Activated T-cell treated with anti-CD3 and anti-CD28 coated beads for 24 hours (primary cell): Measurements from ENCODE around the gene ADAM10.

Experiments used
- DNase-seq: peaks from one replicate; pipeline ENCODE4 v3.0.0-alpha.2; 2020; ENCODE audit warnings: low read depth

ADAM10 gene

DNA sequence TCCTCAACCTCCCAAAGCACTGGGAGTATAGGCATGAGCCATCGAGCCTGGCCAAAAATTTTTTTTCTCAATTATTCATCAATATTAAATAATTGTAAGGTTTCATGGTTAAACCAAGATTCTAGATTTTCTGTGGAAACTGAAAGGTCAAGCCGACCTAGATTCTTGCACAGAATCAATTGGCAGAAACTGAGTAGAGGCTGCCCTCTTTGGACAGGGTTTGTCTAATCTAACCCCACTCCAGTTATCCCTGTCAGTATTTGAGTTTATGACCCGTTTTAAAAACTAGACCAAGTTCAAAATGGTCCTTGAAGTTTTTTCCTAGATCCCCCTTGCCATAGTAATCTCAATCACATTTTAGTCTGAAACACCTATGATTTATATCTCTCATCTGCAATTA, 8.6 kb upstream of the ADAM10 start:
- DNase-seq, result no peak

- DNase-seq, result no peak
Observed at GRCh38 chr15:58755956-58756355, 6.4 kb upstream of the ADAM10 start.

- DNase-seq, result no peak
Observed at GRCh38 chr15:58755350-58755749, 5.8 kb upstream of the ADAM10 start.

DNA sequence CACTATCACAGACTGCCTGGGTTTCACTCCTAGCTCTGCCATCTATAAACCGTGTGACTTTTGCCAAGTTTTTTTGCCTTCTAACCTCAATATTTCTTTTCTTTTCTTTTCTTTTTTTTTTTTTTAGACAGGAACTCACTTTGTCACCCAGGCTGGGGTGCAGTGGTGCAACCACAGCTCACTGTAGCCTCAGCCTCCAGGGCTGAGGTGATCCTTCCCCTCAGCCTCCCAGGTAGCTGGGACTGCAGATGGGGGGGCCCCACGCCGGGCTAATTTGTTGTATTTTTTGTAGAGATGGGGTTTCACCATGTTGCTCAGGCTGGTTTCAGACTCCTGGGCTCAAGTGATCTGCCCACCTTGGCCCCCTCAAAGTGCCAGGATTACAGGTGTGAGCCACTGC, 3.2 kb upstream of the ADAM10 start:
- DNase-seq, result no peak

GRCh38 chr15:58748852-58749531, 515 bp downstream of the ADAM10 start:
- DNase-seq, result no peak

GRCh38 chr15:58748040-58748851, 1.3 kb downstream of the ADAM10 start:
- no peak for DNase-seq

GRCh38 chr15:58746174-58746573, 3.3 kb downstream of the ADAM10 start:
- DNase-seq, result no peak

- no peak for DNase-seq
Observed at GRCh38 chr15:58742819-58743502, 6.5 kb downstream of the ADAM10 start.

- no peak for DNase-seq
Observed at GRCh38 chr15:58742022-58742813, 7.3 kb downstream of the ADAM10 start.

DNA sequence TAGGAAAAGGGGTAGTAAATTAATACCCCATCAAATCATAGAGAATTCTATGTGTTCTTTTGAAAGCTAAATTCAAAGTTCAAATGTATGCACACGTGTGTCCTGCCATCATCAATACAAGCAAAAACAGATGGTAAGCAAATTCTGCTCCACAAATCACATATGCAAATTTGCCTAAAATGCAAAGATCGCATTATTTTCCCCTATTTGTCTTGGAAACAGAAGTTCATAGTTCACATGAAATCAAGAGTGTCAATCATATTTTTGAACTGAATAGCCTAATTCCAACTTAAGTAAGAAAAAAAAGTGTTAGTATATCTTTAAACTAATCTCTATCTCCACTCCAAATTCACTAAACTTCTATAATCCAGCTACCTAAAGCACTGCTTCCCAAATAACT, 8.5 kb downstream of the ADAM10 start:
- DNase-seq, result no peak

DNA sequence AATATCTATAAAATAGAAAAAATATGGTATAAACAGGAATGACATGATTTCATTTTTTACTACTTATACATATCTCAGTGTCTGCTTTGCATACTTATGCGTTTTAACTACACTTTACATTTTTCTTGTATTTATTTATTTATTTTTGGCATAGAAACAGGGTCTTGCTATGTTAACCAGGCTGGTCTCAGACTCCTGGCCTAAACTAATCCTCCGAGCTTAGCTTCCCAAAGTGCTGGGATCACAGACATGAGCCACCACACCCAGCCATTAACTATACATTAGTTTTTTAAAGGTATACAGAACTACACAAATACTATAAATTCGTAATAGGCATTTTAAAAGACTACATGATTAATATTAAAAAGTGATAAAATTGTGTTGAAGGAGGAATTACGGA, 9.1 kb downstream of the ADAM10 start:
- DNase-seq, result no peak

DNA sequence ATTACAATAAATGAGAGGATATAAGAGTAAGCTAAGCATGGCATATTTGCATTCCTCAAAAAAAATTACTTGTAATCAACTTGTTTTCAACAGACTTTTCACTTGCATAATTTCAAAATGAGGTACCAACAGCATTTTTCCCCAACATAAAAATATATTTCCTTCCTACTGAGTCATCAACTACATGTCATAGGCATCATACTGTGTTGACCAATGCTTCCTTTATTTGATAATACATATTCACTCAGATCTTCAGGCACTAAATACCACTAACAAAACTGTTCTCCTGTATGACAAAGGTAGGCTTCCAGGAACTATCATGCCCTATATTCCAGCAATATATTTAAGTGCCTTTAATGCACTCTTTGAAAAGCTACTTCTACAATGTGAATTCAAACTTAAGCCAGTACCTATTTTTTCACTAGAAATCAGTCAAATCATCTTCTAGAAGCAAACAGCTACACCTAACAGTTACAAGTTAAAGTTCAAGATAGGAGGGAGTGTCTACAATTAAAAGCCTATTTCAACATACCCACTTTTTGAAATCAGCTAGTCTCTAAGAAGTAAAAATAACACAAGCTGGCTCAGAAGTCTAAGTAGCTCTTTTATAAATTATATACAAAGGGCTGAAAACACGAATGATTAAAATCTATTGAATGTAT, 11.3 kb downstream of the ADAM10 start:
- DNase-seq, result no peak

DNA sequence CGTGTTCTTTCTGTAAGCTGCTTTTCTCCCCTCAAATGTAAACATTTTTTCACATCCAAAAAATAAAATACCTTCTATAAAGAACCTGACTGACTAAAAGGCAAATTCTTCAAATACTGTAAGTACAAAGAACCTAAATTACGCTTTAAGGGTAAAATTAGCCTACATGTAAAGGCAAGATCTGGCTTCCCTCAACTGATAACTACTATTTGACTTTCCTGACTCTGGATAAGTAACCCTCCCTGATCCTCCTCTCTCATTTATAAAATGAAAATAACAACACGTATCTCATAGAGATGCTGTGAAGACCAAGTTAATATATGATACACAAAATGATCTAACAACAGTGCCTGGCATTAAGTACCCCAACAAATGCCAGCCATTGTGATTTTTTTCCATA, 12.2 kb downstream of the ADAM10 start:
- DNase-seq, result no peak

- no peak for DNase-seq
Observed at GRCh38 chr15:58736018-58736643, 13.4 kb downstream of the ADAM10 start.

DNA sequence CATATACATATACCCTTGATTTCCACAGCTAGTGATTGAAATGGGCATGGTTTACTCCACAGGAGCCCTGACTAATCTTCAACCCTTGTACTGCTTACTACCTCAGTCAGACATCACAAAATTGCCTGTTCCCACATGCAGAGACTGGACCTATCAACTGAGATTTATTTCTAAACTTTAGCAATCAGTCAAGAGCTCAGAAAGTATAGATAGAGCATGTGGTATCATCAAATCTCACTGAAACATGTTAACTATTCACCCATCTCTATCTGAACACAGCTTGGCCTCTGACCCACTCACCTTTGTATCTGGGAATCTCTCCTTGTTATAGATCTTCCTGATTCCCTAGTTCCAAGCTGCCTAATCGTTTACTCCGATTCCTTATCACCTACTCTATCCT, 14.6 kb downstream of the ADAM10 start:
- no peak for DNase-seq

DNA sequence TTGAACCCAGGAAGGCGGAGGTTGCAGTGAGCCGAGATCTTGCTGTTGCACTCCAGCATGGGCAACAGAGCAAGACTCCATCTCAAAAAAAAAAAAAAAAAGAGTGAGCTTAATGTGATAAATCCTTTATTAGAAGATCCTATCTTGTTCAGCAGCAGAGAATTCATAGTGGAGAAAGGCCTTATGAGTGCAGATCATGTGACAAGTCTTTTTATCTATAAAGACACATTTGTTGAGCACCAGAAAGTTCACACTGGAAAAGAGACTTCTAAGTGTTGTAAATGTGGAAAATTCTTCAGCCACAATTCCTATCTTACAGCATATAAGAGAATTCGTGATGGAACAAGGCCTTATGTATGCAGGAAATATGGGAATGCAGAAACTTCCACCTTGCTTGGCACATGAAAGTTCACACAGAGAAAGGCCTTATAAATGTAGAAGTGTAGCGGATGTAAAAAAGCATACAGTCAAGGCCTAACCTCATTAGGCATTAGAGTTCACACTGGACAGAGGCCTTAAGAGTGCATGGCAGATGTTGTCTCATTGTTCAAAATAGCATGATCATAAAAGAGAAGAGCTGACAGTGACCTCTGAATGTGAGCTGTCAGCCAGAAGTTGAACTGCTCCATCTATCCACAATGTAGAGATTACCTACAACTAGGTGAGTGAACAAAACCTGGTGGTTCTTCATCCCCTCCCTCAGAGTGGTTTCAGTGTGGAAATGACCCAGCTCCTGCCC, 16.7 kb downstream of the ADAM10 start:
- DNase-seq, result no peak

GRCh38 chr15:58731756-58732535, 17.6 kb downstream of the ADAM10 start:
- DNase-seq, result no peak

DNA sequence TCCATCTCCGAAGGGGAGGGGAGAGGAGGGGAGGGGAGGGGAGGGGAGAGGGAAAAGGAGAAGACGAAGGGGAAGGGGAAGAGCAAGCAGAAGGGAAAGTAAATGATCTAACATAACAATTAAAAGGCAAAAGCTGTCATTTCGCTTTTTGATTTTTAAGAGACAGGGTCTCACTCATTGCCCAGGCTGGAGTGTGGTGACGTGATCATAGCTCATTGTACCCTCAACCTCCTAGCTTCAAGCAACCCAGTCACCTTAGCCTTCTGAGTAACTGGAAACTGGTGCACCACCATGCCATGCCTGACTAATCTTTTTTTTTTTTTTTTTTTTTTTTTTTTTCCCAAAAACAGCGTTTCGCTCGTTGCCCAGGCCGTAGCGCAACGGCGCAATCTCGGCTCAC, 22.6 kb downstream of the ADAM10 start:
- DNase-seq, result no peak

- no peak for DNase-seq
Observed at GRCh38 chr15:58724466-58724865, 25.0 kb downstream of the ADAM10 start.

DNA sequence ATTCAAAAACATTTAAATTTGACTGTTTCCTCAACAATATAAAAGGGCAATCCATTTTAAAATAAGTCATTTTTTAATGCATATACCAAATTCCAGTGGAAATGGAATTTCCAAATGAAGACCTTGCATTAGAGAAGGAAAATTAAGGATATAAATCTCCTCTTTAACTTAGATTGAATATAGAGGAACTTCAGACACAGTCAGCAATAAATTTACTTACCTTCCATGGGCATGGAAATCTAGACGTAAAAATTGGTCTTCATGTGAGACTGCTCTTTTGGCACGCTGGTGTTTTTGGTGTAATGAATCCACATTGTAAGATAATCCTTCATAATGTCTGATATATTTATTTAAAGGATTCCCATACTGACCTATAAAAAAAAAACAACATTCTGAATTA, 32.1 kb downstream of the ADAM10 start:
- DNase-seq, result no peak
